Stimulated activated naive CD4-positive, alpha-beta T cell treated with Interleukin-2 at 50 U/mL for 16 hours (primary cell): ENCODE measurements around the gene ACKR4.

Source experiments
- DNase-seq: peaks from one replicate; lab custom pipeline; 2025; lab: John Stamatoyannopoulos, UW

Gene ACKR4

GRCh38 chr3:132641837-132642538, 44.9 kb downstream of the ACKR4 start:
- DNase-seq, result no peak

- DNase-seq, result no peak
Measured at GRCh38 chr3:132642539-132642847, 45.4 kb downstream of the ACKR4 start.

- no peak for DNase-seq
Measured at GRCh38 chr3:132643366-132643765, 46.3 kb downstream of the ACKR4 start.

DNA sequence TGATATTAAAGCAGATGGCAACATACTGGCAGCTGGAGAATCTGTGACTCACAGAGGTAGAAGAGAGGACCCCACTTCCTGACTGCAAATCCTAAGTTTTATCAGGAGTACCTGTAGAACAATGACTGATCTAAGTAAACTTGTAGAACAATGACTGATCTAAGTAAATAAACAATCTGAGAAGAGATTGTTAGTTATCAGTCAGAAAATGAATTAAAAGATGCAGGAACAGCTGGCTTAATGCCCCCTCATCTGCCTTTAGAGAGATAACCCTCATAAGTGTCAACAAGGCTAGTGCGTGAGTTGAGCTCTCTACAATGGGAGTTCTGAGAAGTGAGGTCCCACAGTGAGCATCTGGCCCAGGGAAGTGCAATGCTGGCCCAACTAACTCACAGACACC, 48.0 kb downstream of the ACKR4 start:
- no peak for DNase-seq

- no peak for DNase-seq
Measured at GRCh38 chr3:132650153-132650552, 53.1 kb downstream of the ACKR4 start.
